SK-MEL-5 (cell line): ENCODE data around the gene ELF1. TPM values are rescaled to one million over a fixed set of nuclear protein-coding genes. Genes with fewer than 3 reads are reported as not detected.
"Not testable (repeated sequence)": the region's sequence is repeated elsewhere in the genome, so short reads cannot be mapped to it uniquely, and the experiment has no call there.

Experiments
- DNase-seq: peaks from one replicate; pipeline ENCODE4 v3.0.0-alpha.2; 2016; ENCODE audit warnings: low read depth, low spot score
- in situ Hi-C: cut with HindIII; loops from 2 replicates; pipeline ENCODE4 v1.10.0; 2016; ENCODE audit warnings: low sequenced_read_pairs, high pct_unique_total_duplicates, low pct_unique_long_range_greater_than_20kb
- total RNA-seq: library from RNA; depleted of rRNA; stranded (reverse); fragments of >200 nt; shearing (Covaris generic); gene quantifications from 2 replicates; pipeline ENCODE4 v1.2.3, GENCODE V29; 2014

ELF1 gene
- total RNA-seq, 1 experiment from 2014 or later = 56.7 TPM

DNA sequence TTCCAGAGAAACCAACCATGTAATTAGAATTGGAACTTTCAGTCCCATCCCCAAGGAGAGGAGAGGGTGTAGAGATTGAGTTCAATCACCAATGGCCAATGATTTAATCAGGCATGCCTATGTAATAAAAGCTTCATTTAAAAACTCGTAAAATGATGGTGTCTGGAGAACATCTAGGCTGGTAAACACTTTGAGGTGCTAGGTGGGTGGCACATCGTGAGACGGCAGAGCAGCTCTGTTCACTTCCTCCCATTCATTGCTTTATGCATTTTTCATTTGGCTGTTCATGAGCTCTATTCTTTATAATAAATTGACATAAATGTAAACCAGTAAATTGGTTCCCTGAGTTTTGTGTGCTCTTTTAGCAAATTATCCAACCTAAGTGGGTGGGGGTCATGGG, 90.1 kb downstream of the ELF1 start:
- no peak for DNase-seq
- in situ Hi-C loops = no loop called here

DNA sequence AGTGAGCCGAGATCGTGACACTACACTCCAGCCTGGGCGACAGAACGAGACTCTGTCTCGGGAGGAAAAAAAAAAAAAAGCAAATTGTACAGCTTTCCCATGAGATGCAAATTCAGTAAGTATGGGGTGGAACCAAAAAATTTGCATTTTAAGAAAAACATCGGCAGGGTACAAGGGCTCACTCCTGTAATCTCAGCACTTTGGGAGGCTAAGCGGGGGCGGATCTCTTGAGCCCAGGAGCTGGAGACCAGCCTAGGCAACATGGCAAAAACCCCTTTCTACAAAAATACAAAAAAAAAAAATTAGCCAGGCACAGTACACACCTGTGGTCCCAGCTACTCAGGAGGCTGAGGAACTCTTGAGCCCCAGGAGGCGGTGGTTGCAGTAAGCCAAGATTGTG, 91.2 kb downstream of the ELF1 start:
- in situ Hi-C loops = no loop called here
- DNase-seq = no peak

DNA sequence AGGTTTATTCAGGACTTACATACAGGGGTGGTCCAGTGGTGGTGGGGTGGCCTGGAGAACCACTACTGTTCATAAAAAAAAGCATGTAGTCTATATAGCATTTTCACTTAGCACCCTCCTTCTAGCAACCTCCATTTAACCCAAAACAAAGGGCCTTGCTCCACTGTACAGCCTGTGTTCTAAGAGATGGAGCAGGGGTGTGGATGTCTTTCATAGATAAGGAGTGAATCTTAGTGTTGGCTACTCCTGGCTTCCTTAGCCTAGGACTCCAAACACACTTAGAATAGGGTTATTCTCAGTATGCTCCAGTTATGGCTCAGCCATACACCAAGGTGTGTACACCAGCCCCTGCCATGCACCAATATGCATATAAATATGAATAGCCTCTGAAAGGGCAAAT, 95.2 kb downstream of the ELF1 start:
- no peak for DNase-seq
- in situ Hi-C loops = no loop called here

DNA sequence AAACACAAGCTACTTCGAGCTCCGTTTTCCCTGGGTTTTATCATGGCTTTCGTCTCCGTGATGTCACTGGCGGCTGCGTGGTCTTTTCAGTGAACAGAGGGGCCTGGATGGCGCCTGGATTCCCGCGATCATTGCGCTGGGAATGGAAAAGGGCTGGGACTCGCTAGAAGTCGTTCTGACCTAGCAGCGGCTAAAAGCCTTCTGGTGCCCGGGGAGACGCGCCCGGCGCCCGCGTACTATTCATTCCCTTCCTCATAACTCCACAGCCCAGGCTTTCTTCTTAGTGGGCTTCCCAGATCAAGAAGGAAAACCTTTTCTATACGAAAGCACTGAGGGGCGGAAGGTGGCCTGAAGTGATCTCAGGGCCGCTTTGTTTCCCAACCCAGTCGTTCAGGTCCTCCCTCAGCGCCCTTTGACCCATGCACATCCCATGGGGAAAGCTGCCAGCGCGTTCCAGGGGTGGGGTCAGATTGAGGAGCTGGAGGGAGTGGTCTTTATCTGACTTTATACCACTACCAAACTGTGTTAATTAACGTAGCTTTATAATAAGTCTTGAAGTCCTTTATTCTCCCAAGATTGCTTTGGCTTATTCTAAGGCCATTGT, 96.6 kb downstream of the ELF1 start:
- in situ Hi-C loops = no loop called here

GRCh38 chr13:40920826-40921225, 98.3 kb downstream of the ELF1 start:
- DNase-seq = no peak
- in situ Hi-C loops = no loop called here

More for the DNA sequence above, 96.6 kb downstream of the ELF1 start:
- no peak for DNase-seq

DNA sequence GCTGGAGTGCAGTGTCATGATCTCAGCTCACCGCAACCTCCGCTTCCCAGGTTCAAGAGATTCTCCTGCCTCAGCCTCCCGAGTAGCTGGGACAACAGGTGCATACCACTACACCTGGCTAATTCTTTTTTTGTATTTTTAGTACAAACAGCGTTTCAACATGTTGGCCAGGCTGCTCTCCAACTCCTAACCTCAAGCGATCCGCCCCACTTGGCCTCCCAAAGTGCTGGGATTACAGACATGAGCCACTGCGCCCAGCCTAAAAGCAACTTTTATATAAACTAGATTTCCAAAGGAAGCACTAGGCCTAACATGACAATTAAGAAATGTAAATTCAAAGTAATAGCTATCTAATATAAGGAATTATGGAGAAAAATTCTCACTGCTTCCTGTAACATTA, 99.2 kb downstream of the ELF1 start:
- in situ Hi-C loops = not testable (repeated sequence)

DNA sequence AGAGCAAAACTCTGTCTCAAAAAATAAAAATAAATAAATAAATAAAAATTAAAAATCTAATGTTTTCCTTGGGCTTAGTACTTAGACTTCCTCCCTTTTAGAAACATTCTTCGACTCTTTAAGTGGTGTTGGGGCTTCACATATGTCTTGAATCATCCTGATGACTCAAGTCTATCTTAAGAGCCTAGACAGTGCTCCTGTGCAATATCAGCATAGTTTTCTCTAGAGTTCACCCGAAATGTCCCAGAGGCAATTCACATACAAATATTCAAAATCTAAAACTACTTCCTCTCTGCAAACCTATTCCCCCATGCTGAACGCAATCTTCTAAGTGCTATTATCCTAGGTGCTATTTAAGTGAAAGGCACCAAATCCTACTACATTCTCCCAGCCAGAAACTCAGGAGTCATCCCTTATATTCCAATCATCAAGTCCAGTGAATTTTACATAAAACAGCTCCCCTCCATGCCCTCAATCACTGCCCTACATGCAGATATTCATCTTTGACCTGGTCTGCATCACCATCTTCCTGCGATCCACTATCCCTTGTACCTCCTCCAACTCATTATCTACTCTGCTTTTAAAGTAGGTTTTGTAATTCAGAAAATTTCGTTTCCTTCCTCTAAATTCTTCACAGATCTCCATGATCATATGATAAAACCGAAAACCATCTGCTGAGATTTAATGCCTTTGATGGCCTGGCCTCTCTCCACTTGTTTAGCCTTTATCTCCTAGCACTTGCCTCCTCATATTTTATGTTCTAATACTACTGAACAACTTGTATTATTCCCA, 102.7 kb downstream of the ELF1 start:
- in situ Hi-C loops = no loop called here
- no peak for DNase-seq

More for the DNA sequence above, 99.2 kb downstream of the ELF1 start:
- DNase-seq = not testable (repeated sequence)

- in situ Hi-C loops, DNase-seq: not testable (repeated sequence)
These were observed 104.3 kb downstream of the ELF1 start for GRCh38 chr13:40914863-40915262.

GRCh38 chr13:40911341-40911740, 107.8 kb downstream of the ELF1 start:
- DNase-seq = no peak
- in situ Hi-C loops = no loop called here

- peak; percentile 44 for DNase-seq
- in situ Hi-C loops = no loop called here
These were observed 108.6 kb downstream of the ELF1 start for GRCh38 chr13:40910324-40911050.

- DNase-seq, in situ Hi-C loops: not testable (repeated sequence)
These were observed 109.4 kb downstream of the ELF1 start for GRCh38 chr13:40909541-40910200.

DNA sequence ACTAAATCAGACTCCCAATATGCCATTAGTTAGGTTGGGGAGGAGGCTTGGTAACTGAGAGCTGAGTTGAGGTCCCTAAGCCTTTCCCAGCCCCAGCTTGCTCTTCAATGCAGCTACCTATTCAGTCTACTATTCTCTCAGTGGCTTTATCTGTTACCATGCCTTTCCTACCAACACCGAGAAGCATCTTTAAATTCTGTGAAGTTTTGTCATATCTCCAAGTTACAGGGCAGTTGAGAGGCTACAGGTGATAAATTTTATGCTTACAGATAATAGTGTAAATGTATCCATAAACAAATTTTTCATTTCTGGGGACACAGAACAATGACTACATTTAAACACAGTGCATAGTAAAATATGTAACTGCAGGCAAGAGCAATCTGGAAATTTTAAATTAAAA, 110.6 kb downstream of the ELF1 start:
- no peak for DNase-seq
- in situ Hi-C loops = no loop called here

- DNase-seq, in situ Hi-C loops: not testable (repeated sequence)
These were observed 118.1 kb downstream of the ELF1 start for GRCh38 chr13:40901032-40901431.

DNA sequence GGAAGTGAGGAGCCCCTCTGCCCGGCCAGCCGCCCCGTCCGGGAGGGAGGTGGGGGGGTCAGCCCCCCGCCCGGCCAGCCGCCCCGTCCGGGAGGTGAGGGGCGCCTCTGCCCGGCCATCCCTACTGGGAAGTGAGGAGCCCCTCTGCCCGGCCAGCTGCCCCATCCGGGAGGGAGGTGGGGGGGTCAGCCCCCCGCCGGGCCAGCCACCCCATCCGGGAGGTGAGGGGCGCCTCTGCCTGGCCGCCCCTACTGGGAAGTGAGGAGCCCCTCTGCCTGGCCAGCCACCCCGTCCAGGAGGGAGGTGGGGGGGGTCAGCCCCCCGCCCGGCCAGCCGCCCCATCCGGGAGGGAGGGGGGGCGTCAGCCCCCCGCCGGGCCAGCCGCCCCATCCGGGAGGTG, 118.5 kb downstream of the ELF1 start:
- DNase-seq, in situ Hi-C loops: not testable (repeated sequence)

GRCh38 chr13:40897053-40897452, 122.1 kb downstream of the ELF1 start:
- in situ Hi-C loops = no loop called here
- peak; percentile 18 for DNase-seq

- in situ Hi-C loops = no loop called here
- DNase-seq = peak; percentile 92
These were observed 123.6 kb downstream of the ELF1 start for GRCh38 chr13:40895227-40896184.

- in situ Hi-C loops, DNase-seq: not testable (repeated sequence)
These were observed 125.5 kb downstream of the ELF1 start for GRCh38 chr13:40893573-40893972.
